HCT116 (cell line): ENCODE measurements around the gene THEMIS. TPM values are rescaled to one million over a fixed set of nuclear protein-coding genes. Genes with fewer than 3 reads are reported as not detected.

ENCODE experiments used
- ATAC-seq: fragments of 200-7000 bp; cut with Tn5 transposase; 2 replicates; pipeline ENCODE4 v1.9.1; 2020; ENCODE audit warnings: mild to moderate bottlenecking, moderate library complexity
- BruUV-seq: library from RNA; stranded (reverse); fragments of 400-500 nt; replicated peaks from 2 replicates; lab custom pipeline; 2021; lab: Mats Ljungman, UMichigan
- CTCF ChIA-PET: fragments of 300-600 bp; sonication (Branson Sonifier 250); formaldehyde crosslinking; loops from one replicate; lab custom pipeline; 2021; ENCODE audit warnings: antibody characterized with exemption; lab: Charles Lee
- POLR2A ChIA-PET: fragments of 300-600, 350-600 bp; sonication (Branson Sonifier 250); formaldehyde crosslinking; loops from one replicate; lab custom pipeline; 2021; ENCODE audit warnings: antibody characterized with exemption; lab: Charles Lee
- RAD21 ChIA-PET, 2 experiments: fragments of 300-600 bp; sonication (Branson Sonifier 250); formaldehyde crosslinking; loops; one replicate each; lab custom pipeline; 2023; ENCODE audit warnings: low total read pairs in 2 of 2; ENCODE audit not compliant: uncharacterized antibody in 2 of 2, unreplicated experiment in 2 of 2, low non-redundant PET in 1 of 2; lab: Charles Lee
- DNase-seq: peaks from one replicate; pipeline ENCODE4 v3.0.0-alpha.2; 2010; ENCODE audit warnings: low read depth, low spot score
- H2AFZ ChIP-seq: fragments of 200-600 bp; shearing (Covaris generic), sonication (generic); 2 replicates; pipeline ENCODE4 v1.6.1; 2017; ENCODE audit warnings: low read depth, mixed run types, mixed read lengths, antibody characterized with exemption, low read length; ENCODE audit not compliant: poor library complexity, severe bottlenecking
- H3K27ac ChIP-seq: 2 replicates; pipeline ENCODE4 v1.5.1; 2012; ENCODE audit warnings: low read depth, low read length
- H3K27me3 ChIP-seq: fragments of 200-600 bp; sonication (generic); 2 replicates; pipeline ENCODE4 v1.6.1; 2016; ENCODE audit warnings: mixed run types, low read length, mixed read lengths; ENCODE audit not compliant: insufficient read depth
- H3K36me3 ChIP-seq, 2 experiments: fragments of 200-500 bp in 1 of 2; fragments of 200-600 bp in 1 of 2; sonication (Bioruptor generic) in 1 of 2; sonication (generic) in 1 of 2; 2 replicates each; pipeline versions ENCODE4 v1.5.1 to v1.6.1; 2014 to 2016; ENCODE audit warnings: low read length in 2 of 2, inconsistent platforms in 1 of 2, mixed read lengths in 1 of 2, mixed run types in 1 of 2; ENCODE audit not compliant: insufficient read depth in 2 of 2, control insufficient read depth in 1 of 2
- H3K4me1 ChIP-seq, 2 experiments: fragments of 200-600 bp in 1 of 2; sonication (generic) in 1 of 2; 2 replicates each; pipeline versions ENCODE4 v1.5.1 to v1.6.1; 2012 to 2017; ENCODE audit warnings: low read length in 2 of 2, inconsistent platforms in 1 of 2, mild to moderate bottlenecking in 1 of 2, mixed read lengths in 1 of 2, mixed run types in 1 of 2, moderate library complexity in 1 of 2; ENCODE audit not compliant: insufficient read depth in 2 of 2, control insufficient read depth in 1 of 2
- H3K4me2 ChIP-seq: fragments of 200-600 bp; sonication (generic); 2 replicates; pipeline ENCODE4 v1.6.1; 2017; ENCODE audit warnings: mixed run types, low read length, mixed read lengths
- H3K4me3 ChIP-seq, 2 experiments: fragments of 200-600 bp in 1 of 2; sonication (generic) in 1 of 2; replicated peaks in 1 of 2; 2 replicates each; pipeline ENCODE4 v1.5.1; 2011 to 2016; ENCODE audit warnings: low read length in 2 of 2, control low read depth in 1 of 2, low read depth in 1 of 2, mild to moderate bottlenecking in 1 of 2, mixed read lengths in 1 of 2, mixed run types in 1 of 2
- H3K79me2 ChIP-seq: fragments of 200-600 bp; sonication (generic); 2 replicates; pipeline ENCODE4 v1.6.1; 2017; ENCODE audit warnings: mild to moderate bottlenecking, mixed run types, low read length, moderate library complexity, mixed read lengths; ENCODE audit not compliant: insufficient read depth
- H3K9ac ChIP-seq: fragments of 200-600 bp; sonication (generic); 2 replicates; pipeline ENCODE4 v1.6.1; 2016; ENCODE audit warnings: low read length, mixed read lengths
- H3K9me2 ChIP-seq: fragments of 200-600 bp; sonication (generic), shearing (Covaris generic); 2 replicates; pipeline ENCODE4 v1.6.1; 2017; ENCODE audit warnings: mixed run types, mild to moderate bottlenecking, moderate library complexity; ENCODE audit not compliant: insufficient read depth
- H3K9me3 ChIP-seq, 2 experiments: fragments of 200-500 bp in 1 of 2; fragments of 200-600 bp in 1 of 2; sonication (Bioruptor generic) in 1 of 2; sonication (generic) in 1 of 2; 2 replicates each; pipeline ENCODE4 v1.6.1; 2014 to 2017; ENCODE audit warnings: low read length in 2 of 2, mixed read lengths in 2 of 2, inconsistent platforms in 1 of 2, low read depth in 1 of 2, mild to moderate bottlenecking in 1 of 2, mixed run types in 1 of 2, moderate library complexity in 1 of 2; ENCODE audit not compliant: control insufficient read depth in 1 of 2, insufficient read depth in 1 of 2
- H4K20me1 ChIP-seq: fragments of 200-600 bp; sonication (generic), shearing (Covaris generic); 2 replicates; pipeline ENCODE4 v1.6.1; 2017; ENCODE audit warnings: mixed run types, mild to moderate bottlenecking, moderate library complexity; ENCODE audit not compliant: insufficient read depth
- CTCF ChIP-seq, 3 experiments: fragments of 200-600 bp in 1 of 3; sonication (generic) in 1 of 3; IDR thresholded peaks in 2 of 3; conservative IDR thresholded peaks in 1 of 3; 2 replicates each; pipeline ENCODE4 v1.5.1; 2012 to 2017; ENCODE audit warnings: low read depth in 2 of 3, low read length in 2 of 3, antibody characterized with exemption in 1 of 3, borderline replicate concordance in 1 of 3, control low read depth in 1 of 3, mild to moderate bottlenecking in 1 of 3, mixed read lengths in 1 of 3, mixed run types in 1 of 3, moderate library complexity in 1 of 3; ENCODE audit not compliant: insufficient read depth in 1 of 3
- EGR1 ChIP-seq: IDR thresholded peaks from 2 replicates; pipeline ENCODE4 v1.6.1; 2012; ENCODE audit warnings: low read depth
- ELF1 ChIP-seq: IDR thresholded peaks from 2 replicates; pipeline ENCODE4 v1.6.1; 2012; ENCODE audit warnings: low read depth, borderline replicate concordance
- EZH2 ChIP-seq: fragments of 200-600 bp; sonication (generic); IDR thresholded peaks from 2 replicates; pipeline ENCODE4 v1.6.1; 2017; ENCODE audit warnings: antibody characterized with exemption, mixed run types
- FOSL1 ChIP-seq: IDR thresholded peaks from 2 replicates; pipeline ENCODE4 v1.6.1; 2012; ENCODE audit warnings: low read depth
- JUND ChIP-seq: IDR thresholded peaks from 2 replicates; pipeline ENCODE4 v1.6.1; 2012
- MAX ChIP-seq: IDR thresholded peaks from 2 replicates; pipeline ENCODE4 v1.6.1; 2012
- POLR2A ChIP-seq: IDR thresholded peaks from 2 replicates; pipeline ENCODE4 v1.7.0; 2011; ENCODE audit warnings: borderline replicate concordance; ENCODE audit not compliant: insufficient read depth, insufficient read length; ENCODE audit errors: extremely low read depth
- POLR2AphosphoS5 ChIP-seq: IDR thresholded peaks from 2 replicates; pipeline ENCODE4 v1.6.1; 2011; ENCODE audit warnings: mild to moderate bottlenecking, low read depth, low read length, moderate library complexity
- RAD21 ChIP-seq: IDR thresholded peaks from 2 replicates; pipeline ENCODE4 v1.6.1; 2012; ENCODE audit warnings: low read depth, mild to moderate bottlenecking
- SIN3A ChIP-seq: IDR thresholded peaks from 2 replicates; pipeline ENCODE4 v1.6.1; 2012; ENCODE audit warnings: low read depth
- SP1 ChIP-seq: IDR thresholded peaks from 2 replicates; pipeline ENCODE4 v1.6.1; 2012; ENCODE audit warnings: low read depth
- TCF7L2 ChIP-seq: IDR thresholded peaks from 2 replicates; pipeline ENCODE4 v1.7.0; 2011; ENCODE audit warnings: borderline replicate concordance, inconsistent platforms; ENCODE audit not compliant: insufficient read depth, insufficient read length; ENCODE audit errors: extremely low read depth
- YY1 ChIP-seq: IDR thresholded peaks from 2 replicates; pipeline ENCODE4 v1.6.1; 2011; ENCODE audit warnings: low read length, low read depth, moderate library complexity, mild to moderate bottlenecking; ENCODE audit not compliant: insufficient replicate concordance; ENCODE audit errors: extremely low read depth
- ZBTB33 ChIP-seq: IDR thresholded peaks from 2 replicates; pipeline ENCODE4 v1.6.1; 2011; ENCODE audit warnings: mild to moderate bottlenecking, low read length, moderate library complexity; ENCODE audit not compliant: insufficient replicate concordance; ENCODE audit errors: extremely low read depth
- ZFX ChIP-seq: fragments of 450-650 bp; IDR thresholded peaks from 2 replicates; pipeline ENCODE4 v1.6.1; 2017
- intact Hi-C: fragments of 100-400 bp; cut with micrococcal nuclease; formaldehyde crosslinking; loops from 2 replicates; pipeline ENCODE4 v1.10.0; 2022
- total RNA-seq: library from RNA; stranded (reverse); gene quantifications from one replicate; pipeline ENCODE4 v1.2.1, GENCODE V29; 2021; ENCODE audit not compliant: unreplicated experiment

The THEMIS gene
- total RNA-seq, 1 experiment from 2014 or later, result 0.20 TPM

GRCh38 chr6:127807806-127808517 lies 92.9 kb downstream of the THEMIS start:
- ATAC-seq (no peak), DNase-seq (no peak)
- H3K27me3 ChIP-seq, result no peaks in the 10 kb centered on the region
- H3K9me2 ChIP-seq, result no peaks in the 10 kb centered on the region
- no peaks in the 10 kb centered on the region for H3K36me3 ChIP-seq
- no peak overlapping the region for H2AFZ ChIP-seq
- no peak overlapping the region for H3K9ac ChIP-seq
- intact Hi-C loops, result no loop called here
- no peak overlapping the region for H3K4me3 ChIP-seq
- POLR2A ChIA-PET, result no interaction called here
- RAD21 ChIA-PET, result no interaction called here
- H3K9me3 ChIP-seq, result no peaks in the 10 kb centered on the region
- no peaks in the 10 kb centered on the region for H3K4me1 ChIP-seq
- H3K4me2 ChIP-seq, result no peak overlapping the region
- TF ChIP-seq SP1 (no peak), POLR2AphosphoS5 (no peak), EZH2 (no peak), SIN3A (no peak), POLR2A (no peak), RAD21 (no peak), CTCF (IDR thresholded peaks at IDR 0.05 in 2 of 3, conservative IDR thresholded peaks at IDR 0.05 in 1 of 3; ENCODE audit: borderline replicate concordance in 1 of 3, insufficient read depth in 1 of 3, low read depth in 2 of 3, low read length in 2 of 3) (no peak), YY1 (no peak), ZFX (no peak), ELF1 (no peak), EGR1 (no peak), FOSL1 (no peak), ZBTB33 (no peak), TCF7L2 (no peak), JUND (no peak), MAX (no peak)
- no peaks in the 10 kb centered on the region for H3K79me2 ChIP-seq
- no peak overlapping the region for H3K27ac ChIP-seq
- no peaks in the 10 kb centered on the region for H4K20me1 ChIP-seq
- BruUV-seq, result no TSS peak
- CTCF ChIA-PET, result no interaction called here
